Fibroblast of lung (primary cell): ENCODE measurements around the gene SLC6A11. TPM values are rescaled to one million over a fixed set of nuclear protein-coding genes. Genes with fewer than 3 reads are reported as not detected.

ENCODE experiments used
- DNase-seq, 2 donors: peaks; one replicate each; pipeline versions ENCODE4 v3.0.0 to v3.0.0-alpha.2; 2010; ENCODE audit warnings: low read depth in 2 of 2
- H2AFZ ChIP-seq: 2 replicates; pipeline ENCODE4 v1.5.1; 2012; ENCODE audit warnings: low read length, control low read depth, inconsistent platforms
- H3K27ac ChIP-seq: 2 replicates; pipeline ENCODE4 v1.5.1; 2011; ENCODE audit warnings: low read length, control low read depth; ENCODE audit not compliant: insufficient read depth
- H3K27me3 ChIP-seq: 2 replicates; pipeline ENCODE4 v1.5.1; 2011; ENCODE audit warnings: mild to moderate bottlenecking, low read length; ENCODE audit not compliant: control insufficient read depth, insufficient read depth
- H3K36me3 ChIP-seq: 2 replicates; pipeline ENCODE4 v1.5.1; 2011; ENCODE audit warnings: low read length; ENCODE audit not compliant: control insufficient read depth, insufficient read depth
- H3K4me1 ChIP-seq: 2 replicates; pipeline ENCODE4 v1.5.1; 2011; ENCODE audit warnings: low read length; ENCODE audit not compliant: control insufficient read depth, insufficient read depth; ENCODE audit errors: extremely low read depth
- H3K4me2 ChIP-seq: 2 replicates; pipeline ENCODE4 v1.5.1; 2011; ENCODE audit warnings: low read length, control low read depth; ENCODE audit not compliant: insufficient read depth; ENCODE audit errors: extremely low read depth
- H3K4me3 ChIP-seq, 4 experiments: fragments of 200-600 bp in 1 of 4; sonication (generic) in 1 of 4; replicated peaks in 1 of 4; 2 replicates each; pipeline ENCODE4 v1.5.1; 2011 to 2016; ENCODE audit warnings: low read length in 4 of 4, low read depth in 3 of 4, mild to moderate bottlenecking in 3 of 4, control low read depth in 2 of 4, inconsistent platforms in 1 of 4, mixed read lengths in 1 of 4; ENCODE audit not compliant: insufficient read depth in 1 of 4; ENCODE audit errors: control extremely low read depth in 1 of 4
- H3K79me2 ChIP-seq: 2 replicates; pipeline ENCODE4 v1.5.1; 2012; ENCODE audit warnings: mild to moderate bottlenecking, low read length, inconsistent platforms; ENCODE audit not compliant: control insufficient read depth, insufficient read depth
- H3K9ac ChIP-seq: 2 replicates; pipeline ENCODE4 v1.5.1; 2011; ENCODE audit warnings: mild to moderate bottlenecking, low read length, control low read depth; ENCODE audit not compliant: insufficient read depth
- H3K9me3 ChIP-seq: 2 replicates; pipeline ENCODE4 v1.5.1; 2012; ENCODE audit warnings: low read depth, low read length; ENCODE audit not compliant: control insufficient read depth, insufficient read depth
- H4K20me1 ChIP-seq: 2 replicates; pipeline ENCODE4 v1.5.1; 2011; ENCODE audit warnings: low read length; ENCODE audit not compliant: control insufficient read depth, insufficient read depth; ENCODE audit errors: extremely low read depth
- EZH2 ChIP-seq: IDR thresholded peaks from 2 replicates; pipeline ENCODE4 v1.5.1; 2012; ENCODE audit warnings: low read length, control low read depth, mild to moderate bottlenecking; ENCODE audit errors: missing control alignments
- polyA plus RNA-seq, 2 donors: library from polyadenylated mRNA; depleted of rRNA in 1 of 2; stranded (reverse) in 1 of 2; unstranded in 1 of 2; fragments of >200 nt; gene quantifications; 2 replicates each; pipeline ENCODE4 v1.2.1, GENCODE V29; 2011 to 2012; ENCODE audit warnings: missing spikeins in 1 of 2
- total RNA-seq: library from RNA; depleted of rRNA; stranded (reverse); fragments of >200 nt; gene quantifications from 2 replicates; pipeline ENCODE4 v1.2.1, GENCODE V29; 2014
- TF ChIP-seq, protein P1 (sequence below), 2 donors: IDR thresholded peaks in 1 of 2; conservative IDR thresholded peaks in 1 of 2; 1 replicate in 1 of 2; 2 replicates in 1 of 2; pipeline ENCODE4 v1.5.1; 2011 to 2012; ENCODE audit warnings: low read length in 2 of 2, control low read depth in 1 of 2, inconsistent platforms in 1 of 2, low read depth in 1 of 2, mild to moderate bottlenecking in 1 of 2

SLC6A11 gene
- total and polyA plus RNA-seq, 2 donors (not counting 1 experiment from before 2014, with no cell fraction given): 0.05 TPM; not detected in 1

DNA sequence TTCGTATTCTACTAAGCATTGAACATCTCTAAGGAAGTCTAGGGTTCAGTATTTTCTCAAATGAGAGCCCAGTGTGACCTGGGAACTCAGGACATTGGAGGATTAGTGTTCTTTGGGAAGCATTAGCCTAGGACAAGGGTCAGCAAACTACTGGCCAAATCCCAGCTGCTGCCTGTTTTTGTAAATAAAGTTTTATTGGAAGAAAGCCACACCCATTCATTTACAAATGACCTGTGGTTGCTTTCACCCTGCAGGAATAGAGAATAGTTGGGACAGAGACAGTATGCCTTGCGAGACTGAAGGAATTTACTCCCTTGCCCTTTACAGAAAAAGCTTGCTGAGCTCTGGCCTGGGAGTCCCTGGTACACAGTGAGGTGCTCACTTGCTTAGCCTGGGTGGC lies 20.6 kb downstream of the SLC6A11 start:
- H3K27ac ChIP-seq: no peak overlapping the region
- no peaks in the 10 kb centered on the region for H3K36me3 ChIP-seq
- H3K9ac ChIP-seq: no peak overlapping the region
- no peak overlapping the region for H3K4me2 ChIP-seq
- no peak for DNase-seq
- H3K4me3 ChIP-seq: no peak overlapping the region
- no peaks in the 10 kb centered on the region for H3K79me2 ChIP-seq
- no peaks in the 10 kb centered on the region for H3K9me3 ChIP-seq
- H2AFZ ChIP-seq: no peak overlapping the region
- H3K4me1 ChIP-seq: no peaks in the 10 kb centered on the region
- no peaks in the 10 kb centered on the region for H4K20me1 ChIP-seq
- H3K27me3 ChIP-seq: no peaks in the 10 kb centered on the region
- TF ChIP-seq, protein P1, sequence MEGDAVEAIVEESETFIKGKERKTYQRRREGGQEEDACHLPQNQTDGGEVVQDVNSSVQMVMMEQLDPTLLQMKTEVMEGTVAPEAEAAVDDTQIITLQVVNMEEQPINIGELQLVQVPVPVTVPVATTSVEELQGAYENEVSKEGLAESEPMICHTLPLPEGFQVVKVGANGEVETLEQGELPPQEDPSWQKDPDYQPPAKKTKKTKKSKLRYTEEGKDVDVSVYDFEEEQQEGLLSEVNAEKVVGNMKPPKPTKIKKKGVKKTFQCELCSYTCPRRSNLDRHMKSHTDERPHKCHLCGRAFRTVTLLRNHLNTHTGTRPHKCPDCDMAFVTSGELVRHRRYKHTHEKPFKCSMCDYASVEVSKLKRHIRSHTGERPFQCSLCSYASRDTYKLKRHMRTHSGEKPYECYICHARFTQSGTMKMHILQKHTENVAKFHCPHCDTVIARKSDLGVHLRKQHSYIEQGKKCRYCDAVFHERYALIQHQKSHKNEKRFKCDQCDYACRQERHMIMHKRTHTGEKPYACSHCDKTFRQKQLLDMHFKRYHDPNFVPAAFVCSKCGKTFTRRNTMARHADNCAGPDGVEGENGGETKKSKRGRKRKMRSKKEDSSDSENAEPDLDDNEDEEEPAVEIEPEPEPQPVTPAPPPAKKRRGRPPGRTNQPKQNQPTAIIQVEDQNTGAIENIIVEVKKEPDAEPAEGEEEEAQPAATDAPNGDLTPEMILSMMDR (conservative IDR thresholded peaks at IDR 0.05 in 1 of 2, IDR thresholded peaks at IDR 0.05 in 1 of 2; ENCODE audit: low read depth in 1 of 2, low read length in 2 of 2): no peak
- no peak for TF ChIP-seq EZH2

DNA sequence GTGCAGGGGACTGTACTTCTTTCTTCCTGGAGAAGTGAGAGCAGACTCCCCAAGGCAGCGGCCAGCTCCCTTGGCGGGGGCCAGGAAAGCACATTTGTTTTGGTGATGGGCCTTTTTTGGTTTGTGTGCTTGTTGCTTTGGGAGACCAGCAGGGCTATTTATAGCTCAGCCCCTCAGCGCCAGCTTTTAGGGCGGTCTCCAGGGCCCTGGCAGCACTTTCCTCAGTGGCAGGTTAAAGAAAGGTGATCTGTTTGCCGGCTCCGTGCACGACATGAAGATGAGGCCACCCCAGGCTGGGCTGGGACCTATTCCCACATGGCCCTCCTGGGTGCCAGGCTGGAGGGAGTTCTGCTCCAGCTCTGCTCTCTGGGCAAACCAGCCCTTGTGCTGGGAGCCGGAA lies 21.8 kb downstream of the SLC6A11 start:
- no peak for TF ChIP-seq EZH2
- TF ChIP-seq, protein P1 (conservative IDR thresholded peaks at IDR 0.05 in 1 of 2, IDR thresholded peaks at IDR 0.05 in 1 of 2; ENCODE audit: low read depth in 1 of 2, low read length in 2 of 2): no peak
- DNase-seq: no peak
- Histone ChIP-seq H3K4me2 (no peak overlapping the region), H4K20me1 (no peaks in the 10 kb centered on the region), H2AFZ (no peak overlapping the region), H3K4me3 (no peak overlapping the region), H3K27me3 (no peaks in the 10 kb centered on the region), H3K9ac (no peak overlapping the region), H3K79me2 (no peaks in the 10 kb centered on the region), H3K27ac (no peak overlapping the region), H3K36me3 (no peaks in the 10 kb centered on the region), H3K4me1 (no peaks in the 10 kb centered on the region), H3K9me3 (no peaks in the 10 kb centered on the region)

- Histone ChIP-seq H3K27me3 (no peaks in the 10 kb centered on the region), H3K36me3 (no peaks in the 10 kb centered on the region), H3K27ac (no peak overlapping the region), H3K4me1 (no peaks in the 10 kb centered on the region), H3K4me3 (no peak overlapping the region), H4K20me1 (no peaks in the 10 kb centered on the region), H3K4me2 (no peak overlapping the region), H3K9me3 (no peaks in the 10 kb centered on the region), H3K9ac (no peak overlapping the region), H3K79me2 (no peaks in the 10 kb centered on the region), H2AFZ (no peak overlapping the region)
- TF ChIP-seq, protein P1 (conservative IDR thresholded peaks at IDR 0.05 in 1 of 2, IDR thresholded peaks at IDR 0.05 in 1 of 2; ENCODE audit: low read depth in 1 of 2, low read length in 2 of 2): no peak
- DNase-seq: no peak
These were observed 23.1 kb downstream of the SLC6A11 start for GRCh38 chr3:10839167-10839566.
